ENCODE measurements around the gene EDEM1.

EDEM1 gene

DNA sequence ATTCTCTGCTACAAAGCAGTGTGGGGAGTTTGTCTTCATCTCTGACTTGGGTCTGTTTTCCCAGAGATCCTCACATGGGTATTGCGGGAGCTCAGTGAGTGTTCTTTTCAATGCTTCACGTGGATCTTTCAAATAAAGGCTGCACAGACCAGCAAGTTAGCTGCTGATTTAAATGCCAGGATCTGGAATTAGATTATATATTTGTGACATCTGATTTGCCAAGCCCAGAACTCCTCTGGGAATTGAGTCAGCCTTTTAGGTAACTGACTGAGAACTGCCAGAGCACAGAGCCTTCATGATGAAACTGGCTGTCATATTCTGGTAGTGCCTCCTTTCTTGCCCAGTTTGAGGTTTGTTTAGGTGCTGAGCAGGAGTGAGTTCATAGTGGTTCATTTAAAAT, 14.7 kb downstream of the EDEM1 start:
- DNase-seq: no peak

DNA sequence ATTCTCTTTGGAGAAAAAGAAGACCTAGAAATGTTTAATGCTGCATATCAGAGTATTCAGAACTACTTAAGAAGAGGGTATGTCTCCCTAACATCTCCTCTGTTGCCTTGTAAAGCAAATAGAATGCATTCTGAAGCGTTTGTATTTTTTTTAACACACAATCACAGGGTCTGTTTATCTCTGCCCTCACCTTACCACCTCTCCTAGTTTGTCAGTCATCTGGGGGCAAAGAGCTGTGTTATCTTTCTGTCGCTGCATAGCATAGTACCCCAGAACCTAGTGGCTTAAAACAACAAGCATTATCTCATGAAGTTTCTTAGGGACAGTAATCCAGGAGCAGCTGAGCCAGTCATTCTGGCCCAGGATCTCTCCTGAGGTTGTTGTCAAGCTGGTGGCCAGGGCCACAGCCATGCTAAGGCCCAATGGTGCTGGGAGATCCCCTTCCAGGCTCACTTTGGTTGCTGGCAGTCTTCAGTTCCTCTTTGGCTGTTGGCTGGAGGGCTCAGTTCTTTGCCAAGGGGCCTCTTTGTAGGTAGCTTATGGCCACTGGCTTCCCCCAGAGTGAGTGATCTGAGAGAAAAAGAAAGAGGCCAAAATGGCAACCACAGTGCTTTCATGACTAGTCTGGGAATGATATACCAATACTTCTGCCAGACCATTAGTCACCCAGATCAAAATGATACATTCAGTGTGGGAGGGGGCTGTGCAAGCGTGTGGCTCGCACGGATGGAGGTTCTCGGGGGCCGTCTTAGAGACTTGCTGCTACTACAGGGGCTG, 17.8 kb downstream of the EDEM1 start:
- no peak for DNase-seq

GRCh38 chr3:5210926-5211325, 23.4 kb downstream of the EDEM1 start:
- no peak for DNase-seq

DNA sequence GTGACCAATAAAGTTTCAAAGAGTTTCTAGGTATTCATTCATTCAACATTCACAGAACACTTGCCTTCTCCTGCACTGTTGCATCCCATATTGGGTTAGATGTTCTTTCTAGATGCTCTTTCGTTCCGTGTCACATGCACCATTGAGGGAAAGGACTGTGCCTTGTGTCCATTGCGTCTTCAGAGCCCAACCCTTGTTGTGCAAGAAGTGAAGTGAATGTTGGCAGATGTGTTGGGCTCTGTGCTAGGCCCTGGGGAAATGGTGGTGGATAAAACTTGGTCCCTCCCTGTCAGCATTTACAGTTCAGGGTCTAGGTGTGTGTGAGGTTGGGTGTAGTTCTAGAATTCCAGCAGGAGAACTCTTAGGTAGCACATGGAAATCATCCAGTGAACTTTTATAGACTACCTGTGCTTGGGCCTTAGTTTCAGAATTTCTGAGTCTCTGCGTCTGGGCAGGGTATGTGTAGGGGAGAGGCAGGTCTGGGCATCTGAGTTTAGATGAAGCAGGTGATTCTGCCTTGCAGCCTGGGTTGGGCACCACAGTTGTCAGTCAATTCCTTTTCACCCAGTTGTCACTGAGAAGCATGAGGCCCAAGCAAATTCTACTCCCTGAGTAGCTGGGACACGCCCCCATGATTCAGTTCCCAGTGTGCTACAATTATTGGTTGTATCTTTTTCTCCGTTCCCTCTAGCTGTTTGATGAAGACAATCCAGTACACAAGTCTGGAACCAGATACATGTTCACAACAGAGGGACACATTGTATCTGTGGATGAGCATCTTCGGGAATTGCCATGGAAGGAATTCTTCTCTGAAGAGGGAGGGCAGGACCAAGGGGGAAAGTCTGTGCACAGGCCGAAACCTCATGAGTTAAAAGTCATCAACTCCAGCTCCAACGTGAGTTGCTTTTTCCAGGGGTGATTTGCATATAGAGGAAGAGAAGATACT, 25.4 kb downstream of the EDEM1 start:
- no peak for DNase-seq

DNA sequence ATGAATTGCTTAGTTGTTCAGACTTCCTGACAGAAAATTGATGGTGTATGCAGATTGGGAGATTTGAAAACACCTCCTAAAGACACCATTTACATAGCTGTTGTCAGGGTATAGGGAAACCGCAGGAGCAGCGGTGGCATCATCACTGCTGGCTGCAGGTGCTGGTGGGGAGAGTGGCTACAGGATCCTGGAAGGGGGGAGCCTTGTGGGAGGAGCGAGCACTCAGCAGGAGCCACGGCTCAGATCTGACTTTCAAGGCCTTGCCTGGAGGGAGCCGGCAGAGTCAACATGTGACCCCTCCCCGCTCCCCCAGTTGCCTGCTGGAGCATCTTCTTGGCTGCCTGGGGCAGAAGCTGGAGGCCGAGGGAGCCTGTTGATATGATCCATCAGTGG, 26.1 kb downstream of the EDEM1 start:
- DNase-seq: no peak

GRCh38 chr3:5214352-5214751, 26.8 kb downstream of the EDEM1 start:
- DNase-seq: no peak

DNA sequence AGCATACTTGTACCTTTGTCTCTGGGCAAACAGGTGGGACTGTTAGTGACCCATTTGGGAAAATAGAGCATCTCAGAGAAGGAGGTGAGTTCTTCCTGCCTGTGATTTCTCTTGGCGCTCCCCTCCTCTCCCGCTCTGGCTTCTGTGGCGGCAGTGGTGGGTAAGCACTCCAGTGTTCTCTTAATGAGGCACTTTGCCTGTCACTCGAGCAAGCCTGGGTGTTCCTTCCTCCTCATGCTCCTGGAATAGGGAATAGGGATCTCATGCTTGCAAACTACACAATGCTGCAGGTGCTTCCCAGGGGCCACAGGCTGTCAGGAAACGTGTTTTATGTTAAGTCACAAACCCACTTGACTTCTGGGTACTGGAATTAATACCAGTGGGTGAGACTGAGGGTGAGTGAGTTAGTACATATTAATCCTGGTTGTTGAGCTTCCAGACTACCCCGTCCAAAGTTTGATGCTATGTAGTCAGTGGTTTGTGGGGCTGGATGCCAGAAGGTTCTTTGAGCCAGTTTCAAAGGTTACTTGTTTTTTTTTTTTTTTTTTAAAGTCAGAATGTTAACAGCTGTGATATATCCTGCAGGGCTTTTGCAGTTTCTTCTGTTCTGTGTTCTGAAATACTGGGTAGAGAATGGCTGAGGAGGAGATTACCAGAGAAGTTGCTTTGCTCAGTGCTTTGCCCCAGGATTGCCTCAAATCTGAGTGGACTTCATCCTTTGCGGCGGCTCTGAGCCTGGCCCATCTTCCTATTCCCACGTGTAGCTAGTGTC, 30.5 kb downstream of the EDEM1 start:
- DNase-seq: no peak

DNA sequence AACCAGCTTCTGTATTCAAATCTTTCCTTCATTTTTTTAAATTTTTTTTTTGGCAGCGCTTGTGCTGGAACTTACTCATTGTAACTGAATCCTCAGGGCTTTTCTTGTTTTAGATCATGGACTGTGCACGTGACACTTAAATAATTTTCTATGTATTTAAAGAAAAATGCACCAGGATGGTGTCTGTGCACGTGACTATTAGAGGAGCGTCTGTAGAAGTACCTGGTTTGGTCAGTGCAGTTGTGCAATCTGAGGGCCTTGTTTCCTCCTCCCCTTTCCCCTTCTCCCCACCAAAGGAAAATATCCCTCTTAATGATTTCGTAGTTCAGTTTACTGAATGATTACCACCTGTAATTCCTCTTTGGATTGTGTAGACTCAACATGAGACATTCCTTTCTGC, 31.3 kb downstream of the EDEM1 start:
- DNase-seq: no peak

DNA sequence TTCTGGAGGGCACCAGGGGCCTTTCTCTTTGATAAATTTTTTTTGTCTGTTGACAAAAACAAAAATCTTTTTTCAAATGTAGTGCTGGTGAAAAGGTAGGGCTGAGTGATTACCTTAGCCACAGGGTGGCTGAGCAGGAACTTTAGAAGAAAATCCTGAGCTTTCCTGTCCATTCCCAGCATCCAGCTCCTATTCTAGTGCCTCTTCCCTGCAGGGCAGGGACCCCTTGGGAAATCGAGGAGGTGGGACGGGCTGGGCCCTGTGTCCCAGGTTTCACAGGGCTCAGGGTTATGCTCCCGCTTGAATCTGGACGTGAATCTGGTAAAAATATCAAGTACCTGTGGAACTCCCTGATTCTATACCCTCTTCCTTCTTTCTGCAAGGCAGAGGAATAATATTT, 31.7 kb downstream of the EDEM1 start:
- no peak for DNase-seq

GRCh38 chr3:5220193-5220592, 32.7 kb downstream of the EDEM1 start:
- no peak for DNase-seq

- no peak for DNase-seq
Measured at GRCh38 chr3:5220667-5221431, 33.3 kb downstream of the EDEM1 start.

DNA sequence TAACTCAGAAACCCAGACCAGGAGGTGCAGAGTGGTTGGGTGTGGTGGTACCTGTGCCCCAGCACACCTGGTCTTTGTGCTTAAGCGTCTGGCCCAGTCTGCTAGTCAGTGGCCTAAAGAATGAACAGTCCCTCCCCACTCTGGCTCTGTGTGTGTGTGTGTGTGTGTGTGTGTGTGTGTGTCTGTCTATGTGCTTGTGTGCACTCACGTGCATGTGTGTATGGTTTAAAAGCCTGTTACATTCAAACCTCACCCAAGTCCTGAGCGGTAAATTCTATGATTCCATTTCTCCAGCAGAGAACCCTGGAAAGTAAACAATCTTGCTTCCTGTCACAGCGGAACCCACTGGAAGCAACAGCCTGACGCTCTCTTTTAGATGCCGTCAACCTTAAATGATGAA, 34.2 kb downstream of the EDEM1 start:
- DNase-seq: no peak

DNA sequence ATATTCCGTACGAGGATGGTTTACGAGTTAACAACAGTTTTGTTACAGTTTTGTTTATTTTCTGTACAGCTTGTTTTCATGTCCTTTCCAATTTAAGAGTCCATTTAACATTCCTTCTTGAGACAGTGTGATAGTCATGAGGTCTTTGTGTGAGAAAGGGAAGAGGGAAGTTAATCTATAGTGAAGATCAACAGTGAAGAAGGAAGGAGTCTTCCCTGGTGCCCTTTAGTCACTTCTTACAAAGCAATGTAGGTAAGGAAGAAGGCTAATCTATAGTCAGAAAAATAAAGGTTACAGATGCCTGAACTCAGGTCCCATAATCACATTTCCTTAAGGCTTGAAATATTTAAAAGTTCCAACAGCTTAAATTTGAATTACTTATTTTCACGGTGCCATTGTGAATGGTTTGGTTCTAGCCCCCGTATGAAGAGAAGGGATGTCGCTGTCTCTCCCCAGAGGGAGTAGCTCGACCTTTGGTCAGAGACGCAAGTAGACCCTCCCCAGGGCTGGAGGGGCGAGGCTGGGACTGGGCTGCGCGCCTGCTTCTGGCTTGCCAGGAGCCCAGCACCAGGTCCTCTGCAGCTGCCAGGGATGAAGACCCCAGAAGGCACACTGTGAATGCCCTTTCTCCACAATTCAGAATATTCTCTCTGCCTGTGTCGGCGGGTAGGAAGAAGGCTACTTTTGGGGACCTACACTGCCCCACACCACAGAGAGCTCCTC, 34.9 kb downstream of the EDEM1 start:
- DNase-seq: no peak

DNA sequence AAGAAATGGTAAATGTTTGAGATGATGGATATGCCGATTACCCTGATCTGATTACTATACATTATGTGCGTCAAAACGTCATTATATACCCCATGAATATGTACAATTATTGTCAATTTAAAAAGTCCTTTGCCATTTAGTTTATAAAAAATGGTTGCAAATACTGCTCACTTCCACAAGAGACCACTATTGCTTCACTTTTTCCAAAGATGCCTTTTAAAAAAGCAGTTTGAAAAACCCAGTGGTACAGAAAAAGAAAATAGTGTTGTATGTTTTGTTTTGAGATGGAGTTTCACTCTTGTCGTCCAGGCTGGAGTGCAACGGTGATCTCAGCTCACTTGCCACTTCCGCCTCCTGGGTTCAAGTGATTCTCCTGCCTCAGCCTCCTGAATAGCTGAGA, 39.3 kb downstream of the EDEM1 start:
- DNase-seq: peak; percentile 17

DNA sequence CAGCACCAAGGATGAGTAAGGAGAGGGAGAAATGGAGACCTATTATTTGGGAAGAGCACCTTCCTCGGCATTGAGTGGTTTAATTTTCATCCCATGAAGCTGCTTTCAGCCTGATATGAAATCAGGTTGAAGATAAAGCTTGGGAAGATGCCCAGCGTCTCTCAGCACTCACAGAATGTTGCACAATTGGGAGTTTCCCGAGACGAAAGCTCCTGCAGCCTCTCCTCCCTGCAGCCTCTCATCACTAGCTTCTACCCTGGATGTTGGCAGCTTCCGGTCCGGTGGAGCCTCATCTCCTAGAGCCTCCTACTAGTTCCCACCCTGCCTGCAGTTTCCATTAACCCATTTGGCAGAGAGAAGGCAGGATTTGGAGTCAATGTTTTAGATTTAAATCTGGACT, 40.3 kb downstream of the EDEM1 start:
- DNase-seq: no peak

GRCh38 chr3:5229414-5229813, 41.9 kb downstream of the EDEM1 start:
- DNase-seq: no peak

DNA sequence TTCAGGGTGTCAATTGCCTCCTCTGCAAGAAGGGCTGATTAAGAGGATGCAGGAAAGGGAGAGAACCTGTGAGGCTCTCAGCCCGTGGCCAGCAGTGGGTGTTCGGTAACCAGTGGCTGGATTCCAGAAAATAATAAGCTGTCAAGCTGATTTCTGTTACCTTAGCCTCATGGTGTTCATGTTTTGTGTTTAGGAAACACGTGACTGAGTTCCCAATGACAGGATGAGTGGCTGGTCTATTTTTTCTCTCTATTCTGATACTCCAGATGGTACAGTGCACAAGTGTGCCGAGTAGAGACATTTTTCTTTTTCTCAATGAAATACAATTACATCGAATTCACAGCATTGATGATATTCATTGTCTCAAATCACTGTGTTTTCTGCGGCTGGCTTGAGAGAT, 43.6 kb downstream of the EDEM1 start:
- DNase-seq: peak; percentile 26

DNA sequence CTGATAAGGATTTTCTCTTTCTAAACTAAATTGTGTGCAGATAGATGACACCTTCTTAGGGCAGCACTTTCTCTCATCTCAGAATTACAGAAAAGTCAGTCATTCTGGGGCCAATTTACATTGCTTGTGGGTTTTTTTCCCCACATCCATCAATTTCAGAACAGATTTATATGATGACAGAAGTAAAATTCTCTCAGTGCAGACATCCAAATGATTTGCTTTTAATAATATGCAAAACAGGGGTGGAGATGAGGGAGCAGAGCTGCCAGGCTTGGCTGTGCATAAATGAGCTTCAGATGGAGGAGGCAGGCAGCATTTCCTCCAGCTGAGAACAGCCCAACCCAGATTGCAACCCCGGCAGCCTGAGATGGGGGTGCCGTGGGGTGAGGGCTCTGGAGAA, 44.0 kb downstream of the EDEM1 start:
- DNase-seq: no peak

DNA sequence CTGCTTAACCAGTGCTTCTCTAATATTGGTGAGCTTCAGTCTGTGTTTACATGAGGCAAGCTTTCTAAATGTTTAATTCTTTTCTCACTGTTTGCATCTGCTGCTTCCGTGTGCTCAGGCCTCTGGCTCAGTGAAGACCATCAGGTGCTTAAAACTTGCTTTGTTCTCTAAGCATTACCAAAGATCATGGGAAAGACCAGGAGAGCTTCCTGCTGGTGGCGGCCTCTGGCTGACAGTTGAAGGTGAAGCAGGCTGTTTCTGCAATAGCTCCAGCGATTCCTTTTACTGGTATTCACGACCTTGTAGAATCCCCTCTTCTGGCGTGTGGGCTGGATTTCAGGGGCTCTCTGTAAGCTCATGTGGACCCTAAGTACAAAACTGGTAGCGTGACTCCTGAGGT, 45.1 kb downstream of the EDEM1 start:
- no peak for DNase-seq

- no peak for DNase-seq
Measured at GRCh38 chr3:5233026-5233425, 45.5 kb downstream of the EDEM1 start.

DNA sequence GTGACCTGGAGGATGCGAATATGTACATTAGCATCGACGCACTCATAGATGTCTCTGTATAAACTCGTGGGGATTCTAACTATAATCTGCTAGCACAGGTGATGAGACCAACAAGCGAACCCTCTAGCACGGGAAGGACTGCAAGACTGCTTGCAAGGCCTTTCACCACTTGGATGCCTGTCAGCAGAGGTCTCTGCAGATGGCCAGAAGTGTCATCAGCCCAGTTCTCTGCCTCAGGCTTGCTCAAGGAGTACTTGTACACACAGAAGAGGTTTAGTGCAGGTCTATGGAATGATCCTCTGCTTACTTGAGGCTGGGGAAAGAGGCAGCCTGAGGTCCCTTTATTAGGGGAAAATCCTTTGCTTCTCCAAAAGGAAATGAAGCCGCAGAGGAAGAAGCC, 48.1 kb downstream of the EDEM1 start:
- DNase-seq: no peak

- DNase-seq: no peak
Measured at GRCh38 chr3:5238545-5238944, 51.0 kb downstream of the EDEM1 start.
